Measurements from ENCODE around the gene INPP4B.

Gene INPP4B

DNA sequence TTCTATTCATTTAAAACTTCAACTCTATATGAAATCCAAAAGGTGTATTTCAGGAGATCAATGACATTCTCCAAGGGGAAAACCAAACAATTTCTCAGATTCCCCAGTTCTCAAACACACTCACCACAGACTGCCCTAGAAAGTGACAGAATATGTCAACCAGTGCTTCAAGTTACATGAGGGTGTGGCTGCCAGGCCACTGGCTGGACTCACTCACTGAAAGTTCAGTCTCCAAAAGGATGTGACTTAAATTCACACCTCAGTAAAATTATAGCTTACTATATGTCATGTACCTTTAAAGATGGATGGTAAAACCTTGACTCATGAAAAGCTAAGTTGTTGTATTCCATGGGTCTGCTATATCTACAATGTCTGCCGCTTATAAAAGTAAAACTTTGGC lies 7.3 kb downstream of the INPP4B start:
- H3K27ac ChIP-seq: no peak overlapping the region
- H3K9ac ChIP-seq: no peak overlapping the region
- H3K4me1 ChIP-seq: no peaks in the 10 kb centered on the region
- no peaks in the 10 kb centered on the region for H3K27me3 ChIP-seq (ENCODE audit: control insufficient read depth, insufficient read depth, low read length)
- H3K36me3 ChIP-seq (ENCODE audit: control insufficient read depth, insufficient read depth, low read length): no peaks in the 10 kb centered on the region
- TF ChIP-seq, protein P1, sequence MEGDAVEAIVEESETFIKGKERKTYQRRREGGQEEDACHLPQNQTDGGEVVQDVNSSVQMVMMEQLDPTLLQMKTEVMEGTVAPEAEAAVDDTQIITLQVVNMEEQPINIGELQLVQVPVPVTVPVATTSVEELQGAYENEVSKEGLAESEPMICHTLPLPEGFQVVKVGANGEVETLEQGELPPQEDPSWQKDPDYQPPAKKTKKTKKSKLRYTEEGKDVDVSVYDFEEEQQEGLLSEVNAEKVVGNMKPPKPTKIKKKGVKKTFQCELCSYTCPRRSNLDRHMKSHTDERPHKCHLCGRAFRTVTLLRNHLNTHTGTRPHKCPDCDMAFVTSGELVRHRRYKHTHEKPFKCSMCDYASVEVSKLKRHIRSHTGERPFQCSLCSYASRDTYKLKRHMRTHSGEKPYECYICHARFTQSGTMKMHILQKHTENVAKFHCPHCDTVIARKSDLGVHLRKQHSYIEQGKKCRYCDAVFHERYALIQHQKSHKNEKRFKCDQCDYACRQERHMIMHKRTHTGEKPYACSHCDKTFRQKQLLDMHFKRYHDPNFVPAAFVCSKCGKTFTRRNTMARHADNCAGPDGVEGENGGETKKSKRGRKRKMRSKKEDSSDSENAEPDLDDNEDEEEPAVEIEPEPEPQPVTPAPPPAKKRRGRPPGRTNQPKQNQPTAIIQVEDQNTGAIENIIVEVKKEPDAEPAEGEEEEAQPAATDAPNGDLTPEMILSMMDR (IDR thresholded peaks at IDR 0.05): no peak
- H3K9me3 ChIP-seq (ENCODE audit: control insufficient read depth, low read length): no peaks in the 10 kb centered on the region
- H3K4me2 ChIP-seq (ENCODE audit: low read length): no peak overlapping the region
- no peak overlapping the region for H3K4me3 ChIP-seq (ENCODE audit: low read depth, low read length)
- H2AFZ ChIP-seq: no peak overlapping the region
- no peaks in the 10 kb centered on the region for H3K79me2 ChIP-seq

DNA sequence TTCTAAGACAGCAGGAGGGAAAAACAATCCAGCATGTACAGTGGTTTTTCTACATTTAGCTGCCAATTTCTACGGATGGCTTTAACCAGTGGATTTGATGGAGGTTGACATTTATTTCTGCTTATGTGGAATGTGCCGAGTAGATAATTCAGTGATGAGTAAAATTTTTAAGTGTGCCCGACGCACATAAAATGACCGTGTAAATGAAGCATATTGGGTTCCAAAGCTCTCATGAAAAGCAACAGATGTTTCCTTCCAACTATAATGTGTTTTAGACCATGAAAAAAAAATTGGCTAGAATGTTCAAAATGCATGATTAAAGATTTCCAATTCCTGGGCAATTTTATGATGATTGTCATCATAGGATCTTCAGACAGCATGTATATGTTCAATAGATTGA lies 14.1 kb downstream of the INPP4B start:
- Histone ChIP-seq H3K27ac (no peak overlapping the region), H3K4me3 (ENCODE audit: low read depth, low read length) (no peak overlapping the region), H3K9ac (no peak overlapping the region), H3K79me2 (no peaks in the 10 kb centered on the region), H3K4me1 (no peaks in the 10 kb centered on the region), H3K27me3 (ENCODE audit: control insufficient read depth, insufficient read depth, low read length) (no peaks in the 10 kb centered on the region), H2AFZ (no peak overlapping the region), H3K4me2 (ENCODE audit: low read length) (no peak overlapping the region), H3K9me3 (ENCODE audit: control insufficient read depth, low read length) (no peaks in the 10 kb centered on the region), H3K36me3 (ENCODE audit: control insufficient read depth, insufficient read depth, low read length) (no peaks in the 10 kb centered on the region)
- TF ChIP-seq, protein P1 (IDR thresholded peaks at IDR 0.05): no peak

DNA sequence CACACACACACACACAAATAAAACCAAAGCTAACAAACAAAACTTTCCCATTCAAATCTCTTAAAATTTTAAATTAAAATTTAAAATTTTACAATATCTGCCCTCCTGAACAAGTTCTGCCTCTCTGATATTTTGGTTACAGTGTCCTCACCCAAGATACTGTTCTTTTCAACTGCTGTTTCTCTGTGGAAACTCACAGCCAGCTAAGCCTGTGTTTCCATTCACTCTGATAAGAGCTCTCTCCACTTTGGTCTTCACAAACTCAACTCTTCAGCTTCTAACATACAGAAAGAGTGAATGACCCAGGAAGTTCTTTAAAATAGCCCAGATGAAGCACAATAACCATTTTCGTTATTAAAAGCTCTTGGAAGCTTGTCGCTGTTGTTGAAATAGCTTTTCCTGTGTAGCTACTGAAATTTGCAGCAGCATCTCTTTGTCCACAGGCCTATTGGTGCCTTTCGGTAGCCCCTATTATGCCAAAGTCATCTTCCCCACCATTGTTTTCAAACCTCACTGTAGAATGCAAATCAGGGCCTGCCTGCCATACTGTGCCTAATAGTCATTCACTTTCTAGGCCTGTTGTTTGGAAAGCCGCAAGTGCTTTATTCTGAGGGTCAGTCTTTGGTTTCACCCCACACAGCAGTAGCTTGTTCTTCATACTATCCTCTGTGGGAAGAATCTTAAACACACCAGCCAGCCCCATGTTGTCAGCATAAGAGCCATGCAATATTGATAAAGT lies 19.4 kb downstream of the INPP4B start:
- TF ChIP-seq, protein P1 (IDR thresholded peaks at IDR 0.05): no peak
- Histone ChIP-seq H3K9ac (no peak overlapping the region), H3K27me3 (ENCODE audit: control insufficient read depth, insufficient read depth, low read length) (no peaks in the 10 kb centered on the region), H3K4me1 (no peaks in the 10 kb centered on the region), H3K9me3 (ENCODE audit: control insufficient read depth, low read length) (no peaks in the 10 kb centered on the region), H3K4me3 (ENCODE audit: low read depth, low read length) (no peak overlapping the region), H3K79me2 (no peaks in the 10 kb centered on the region), H2AFZ (no peak overlapping the region), H3K27ac (no peak overlapping the region), H3K4me2 (ENCODE audit: low read length) (no peak overlapping the region), H3K36me3 (ENCODE audit: control insufficient read depth, insufficient read depth, low read length) (no peaks in the 10 kb centered on the region)

DNA sequence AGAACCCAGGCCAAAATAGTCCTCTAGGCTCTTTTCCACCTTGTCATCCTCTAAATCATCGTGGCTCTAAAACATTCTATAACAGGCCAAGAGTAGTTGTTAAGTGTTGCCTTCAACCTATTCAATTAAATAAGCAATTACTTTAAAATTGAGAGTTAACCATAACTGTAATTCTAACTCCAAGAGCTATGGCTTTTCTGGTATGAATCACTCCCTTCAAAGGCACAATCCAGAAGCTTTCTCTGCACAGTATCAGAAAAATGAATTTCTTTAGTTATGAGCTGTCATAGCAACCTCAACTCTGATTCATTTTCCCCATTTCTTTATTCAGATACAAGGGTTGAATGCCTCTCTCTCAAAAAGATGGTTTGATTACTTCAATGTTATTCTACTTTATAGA lies 21.7 kb downstream of the INPP4B start:
- TF ChIP-seq, protein P1 (IDR thresholded peaks at IDR 0.05): no peak
- H3K4me1 ChIP-seq: no peaks in the 10 kb centered on the region
- H3K36me3 ChIP-seq (ENCODE audit: control insufficient read depth, insufficient read depth, low read length): no peaks in the 10 kb centered on the region
- H3K4me3 ChIP-seq (ENCODE audit: low read depth, low read length): no peak overlapping the region
- H2AFZ ChIP-seq: no peak overlapping the region
- no peak overlapping the region for H3K27ac ChIP-seq
- H3K9ac ChIP-seq: no peak overlapping the region
- H3K79me2 ChIP-seq: no peaks in the 10 kb centered on the region
- H3K9me3 ChIP-seq (ENCODE audit: control insufficient read depth, low read length): no peaks in the 10 kb centered on the region
- H3K4me2 ChIP-seq (ENCODE audit: low read length): no peak overlapping the region
- H3K27me3 ChIP-seq (ENCODE audit: control insufficient read depth, insufficient read depth, low read length): no peaks in the 10 kb centered on the region

DNA sequence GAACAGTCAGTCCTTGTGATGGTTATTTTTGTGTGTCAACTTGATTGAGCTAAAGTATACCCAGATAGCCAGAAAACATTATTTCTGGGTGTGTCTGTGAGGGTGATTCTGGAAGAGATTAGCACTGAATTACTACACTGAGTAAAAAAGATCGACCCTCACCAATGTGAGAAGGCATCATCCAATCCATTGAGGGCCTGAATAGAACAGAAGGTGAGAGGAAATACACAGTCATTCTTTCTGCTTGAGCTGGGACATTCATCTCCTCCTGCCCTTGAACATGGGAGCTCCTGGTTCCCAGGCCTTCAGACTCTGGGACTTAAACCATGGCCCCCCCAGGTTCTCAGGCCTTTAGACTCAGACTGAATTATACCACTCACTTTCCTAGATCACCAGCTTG lies 22.3 kb downstream of the INPP4B start:
- Histone ChIP-seq H3K27ac (no peak overlapping the region), H3K4me3 (ENCODE audit: low read depth, low read length) (no peak overlapping the region), H3K27me3 (ENCODE audit: control insufficient read depth, insufficient read depth, low read length) (no peaks in the 10 kb centered on the region), H3K4me2 (ENCODE audit: low read length) (no peak overlapping the region), H3K9me3 (ENCODE audit: control insufficient read depth, low read length) (no peaks in the 10 kb centered on the region), H3K36me3 (ENCODE audit: control insufficient read depth, insufficient read depth, low read length) (no peaks in the 10 kb centered on the region), H3K79me2 (no peaks in the 10 kb centered on the region), H2AFZ (no peak overlapping the region), H3K4me1 (no peaks in the 10 kb centered on the region), H3K9ac (no peak overlapping the region)
- TF ChIP-seq, protein P1 (IDR thresholded peaks at IDR 0.05): no peak

Data from parathyroid adenoma (tissue), 2 donors.